ENCODE data around the gene GPC3.

DNA sequence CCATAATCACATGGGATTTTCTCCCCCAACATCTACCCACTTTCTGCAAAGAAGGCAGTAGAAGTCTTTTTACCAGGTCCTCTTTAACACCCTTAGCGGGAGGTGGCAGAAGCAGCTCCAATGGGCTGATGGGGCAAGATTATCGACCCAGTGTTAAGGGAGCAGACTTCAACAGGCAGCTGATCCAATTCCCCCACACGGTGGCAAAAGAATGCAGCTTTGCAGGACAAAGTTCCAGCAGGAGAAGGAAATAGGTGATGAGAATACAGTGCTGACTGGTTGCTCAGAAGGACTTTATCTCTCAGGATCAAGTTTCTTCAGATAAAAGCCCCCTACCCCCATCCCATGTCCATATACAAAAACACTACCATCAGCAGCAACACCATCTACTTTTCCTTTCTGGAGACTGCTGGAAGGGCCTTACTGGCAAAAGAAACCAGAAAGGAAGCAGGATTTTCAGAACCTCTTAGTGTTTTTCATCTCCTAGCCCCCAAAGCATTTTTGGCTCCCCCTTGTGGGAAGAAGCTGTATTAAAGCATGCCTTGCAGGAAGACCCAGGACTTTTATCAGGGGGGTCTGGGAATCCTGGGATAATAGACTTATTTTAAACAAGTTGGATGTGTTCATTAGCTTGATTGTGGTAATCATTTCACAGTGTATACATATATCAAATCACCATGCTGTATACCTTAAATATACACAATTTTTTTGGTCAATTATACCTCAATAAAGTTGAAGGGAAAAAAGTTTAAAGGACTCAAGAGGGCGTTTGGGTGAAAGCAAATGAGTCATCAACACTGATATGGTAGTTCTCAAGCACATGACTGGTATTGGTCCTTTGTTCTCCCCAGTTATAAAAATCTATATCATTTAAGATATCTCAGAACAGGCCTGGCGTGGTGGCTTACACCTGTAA is 146.4 kb downstream of the GPC3 start:
- TF ChIP-seq, protein P1, sequence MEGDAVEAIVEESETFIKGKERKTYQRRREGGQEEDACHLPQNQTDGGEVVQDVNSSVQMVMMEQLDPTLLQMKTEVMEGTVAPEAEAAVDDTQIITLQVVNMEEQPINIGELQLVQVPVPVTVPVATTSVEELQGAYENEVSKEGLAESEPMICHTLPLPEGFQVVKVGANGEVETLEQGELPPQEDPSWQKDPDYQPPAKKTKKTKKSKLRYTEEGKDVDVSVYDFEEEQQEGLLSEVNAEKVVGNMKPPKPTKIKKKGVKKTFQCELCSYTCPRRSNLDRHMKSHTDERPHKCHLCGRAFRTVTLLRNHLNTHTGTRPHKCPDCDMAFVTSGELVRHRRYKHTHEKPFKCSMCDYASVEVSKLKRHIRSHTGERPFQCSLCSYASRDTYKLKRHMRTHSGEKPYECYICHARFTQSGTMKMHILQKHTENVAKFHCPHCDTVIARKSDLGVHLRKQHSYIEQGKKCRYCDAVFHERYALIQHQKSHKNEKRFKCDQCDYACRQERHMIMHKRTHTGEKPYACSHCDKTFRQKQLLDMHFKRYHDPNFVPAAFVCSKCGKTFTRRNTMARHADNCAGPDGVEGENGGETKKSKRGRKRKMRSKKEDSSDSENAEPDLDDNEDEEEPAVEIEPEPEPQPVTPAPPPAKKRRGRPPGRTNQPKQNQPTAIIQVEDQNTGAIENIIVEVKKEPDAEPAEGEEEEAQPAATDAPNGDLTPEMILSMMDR (IDR thresholded peaks at IDR 0.05) = peak; percentile 68
- TF ChIP-seq EZH2 (IDR thresholded peaks at IDR 0.05) = no peak
- TF ChIP-seq EZH2phosphoT487 (IDR thresholded peaks at IDR 0.05) = no peak
